RPMI7951 (cell line): ENCODE data around the gene PAPOLG. TPM values are rescaled to one million over a fixed set of nuclear protein-coding genes. Genes with fewer than 3 reads are reported as not detected.

Experiments used
- DNase-seq: peaks from one replicate; pipeline ENCODE4 v3.0.0-alpha.2; 2012; ENCODE audit warnings: low read depth
- total RNA-seq: library from RNA; depleted of rRNA; stranded (reverse); fragments of >200 nt; shearing (Covaris generic); gene quantifications from 2 replicates; pipeline ENCODE4 v1.2.3, GENCODE V29; 2014; rRNA removed

PAPOLG gene
- 14.7 and 14.8 TPM in 2 replicates for total RNA-seq

GRCh38 chr2:60756097-60757087 is at the start of gene PAPOLG:
Gene PAPOLG (plus strand): TSS chr2:60756268. CDS start chr2:60756479, 211 bp downstream.
- DNase-seq: peak; percentile 92

DNA sequence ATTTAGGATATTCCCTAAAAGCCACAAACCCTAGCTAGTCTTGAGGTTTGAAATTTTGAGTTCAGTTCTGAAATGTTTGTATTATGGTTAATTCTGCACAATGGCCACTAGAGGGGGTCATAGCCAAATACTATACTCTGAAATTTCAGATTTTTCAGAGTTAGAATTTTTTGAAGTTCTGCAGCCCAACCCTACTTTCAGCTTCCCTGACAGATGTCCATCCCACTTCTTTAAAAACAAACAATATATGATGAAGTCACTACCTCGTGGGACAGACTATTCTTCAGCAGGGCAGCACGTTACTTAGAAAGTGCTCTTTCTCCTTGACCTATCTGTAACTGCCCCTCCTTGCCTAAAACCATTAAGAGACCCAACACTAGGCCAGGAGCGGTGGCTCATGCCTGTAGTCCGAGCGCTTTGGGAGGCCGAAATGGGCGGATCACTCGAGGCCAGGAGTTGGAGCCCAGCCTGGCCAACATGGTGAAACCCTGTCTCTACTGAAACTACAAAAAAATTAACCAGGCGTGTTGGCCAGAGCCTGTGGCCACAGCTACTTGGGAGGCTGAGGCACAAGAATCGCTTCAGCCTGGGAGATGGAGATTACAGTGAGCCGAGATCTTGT is 48.2 kb upstream of the PAPOLG start:
- DNase-seq: peak; percentile 29

GRCh38 chr2:60708630-60709320 is 47.3 kb upstream of the PAPOLG start:
- no peak for DNase-seq

DNA sequence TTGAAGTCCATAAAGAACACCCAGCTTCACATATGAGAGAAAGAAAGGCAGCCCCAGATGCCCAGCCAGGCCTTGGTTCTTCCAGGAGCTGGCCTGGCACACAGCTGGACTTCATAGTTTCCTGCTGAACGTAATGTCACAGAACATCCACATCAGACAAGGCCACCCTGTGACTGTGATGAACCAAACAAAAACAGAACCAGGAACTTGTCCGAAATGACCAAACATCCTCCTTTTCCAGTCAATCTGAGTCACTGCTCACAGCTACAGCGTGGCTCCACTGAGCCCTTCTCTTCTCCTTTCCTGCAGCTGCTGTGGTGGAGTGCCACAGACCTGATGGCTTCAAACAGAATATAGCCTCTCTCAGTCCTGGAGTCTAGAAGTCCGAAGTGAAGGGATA is 45.4 kb upstream of the PAPOLG start:
- no peak for DNase-seq

GRCh38 chr2:60715561-60715960 is 40.5 kb upstream of the PAPOLG start:
- DNase-seq: no peak

DNA sequence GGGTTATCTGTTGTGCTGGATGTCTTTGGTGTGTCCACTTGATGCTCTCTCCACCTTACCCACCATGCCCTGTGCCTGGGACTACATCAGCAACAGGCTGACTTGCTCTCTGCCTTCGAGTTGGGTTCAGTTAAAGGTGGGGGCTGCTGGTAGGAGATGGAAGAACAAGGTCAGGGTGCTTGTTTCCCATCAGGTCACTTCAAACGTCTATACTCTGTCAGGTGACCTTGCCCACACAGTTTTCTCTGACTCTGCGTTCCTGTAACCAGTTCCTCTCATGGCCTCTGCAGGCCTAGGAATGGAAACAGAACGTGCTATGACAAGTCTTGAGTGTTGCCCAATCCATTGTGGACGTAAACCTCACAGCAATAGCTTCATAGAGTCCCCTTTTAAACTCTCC is 38.4 kb upstream of the PAPOLG start:
- no peak for DNase-seq

- no peak for DNase-seq
Observed at GRCh38 chr2:60719331-60719730, 36.7 kb upstream of the PAPOLG start.

- no peak for DNase-seq
Observed at GRCh38 chr2:60725466-60725865, 30.6 kb upstream of the PAPOLG start.

DNA sequence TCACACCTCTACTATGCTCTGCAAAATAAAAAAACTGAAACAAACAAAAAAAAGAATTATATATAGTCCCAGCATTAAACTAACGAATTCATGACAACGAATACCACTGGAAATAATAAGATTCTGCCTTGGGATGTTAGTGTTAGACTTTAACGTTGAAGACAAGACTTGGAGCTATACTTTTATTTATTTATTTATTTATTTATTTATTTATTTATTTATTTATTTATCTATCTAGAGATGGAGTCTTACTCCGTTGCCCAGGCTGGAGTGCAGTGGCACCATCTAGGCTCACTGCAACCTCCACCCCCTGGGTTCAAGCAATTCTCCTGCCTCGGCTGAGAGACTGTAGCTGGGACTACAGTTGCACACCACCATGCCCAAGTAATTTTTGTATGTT is 27.2 kb upstream of the PAPOLG start:
- no peak for DNase-seq

DNA sequence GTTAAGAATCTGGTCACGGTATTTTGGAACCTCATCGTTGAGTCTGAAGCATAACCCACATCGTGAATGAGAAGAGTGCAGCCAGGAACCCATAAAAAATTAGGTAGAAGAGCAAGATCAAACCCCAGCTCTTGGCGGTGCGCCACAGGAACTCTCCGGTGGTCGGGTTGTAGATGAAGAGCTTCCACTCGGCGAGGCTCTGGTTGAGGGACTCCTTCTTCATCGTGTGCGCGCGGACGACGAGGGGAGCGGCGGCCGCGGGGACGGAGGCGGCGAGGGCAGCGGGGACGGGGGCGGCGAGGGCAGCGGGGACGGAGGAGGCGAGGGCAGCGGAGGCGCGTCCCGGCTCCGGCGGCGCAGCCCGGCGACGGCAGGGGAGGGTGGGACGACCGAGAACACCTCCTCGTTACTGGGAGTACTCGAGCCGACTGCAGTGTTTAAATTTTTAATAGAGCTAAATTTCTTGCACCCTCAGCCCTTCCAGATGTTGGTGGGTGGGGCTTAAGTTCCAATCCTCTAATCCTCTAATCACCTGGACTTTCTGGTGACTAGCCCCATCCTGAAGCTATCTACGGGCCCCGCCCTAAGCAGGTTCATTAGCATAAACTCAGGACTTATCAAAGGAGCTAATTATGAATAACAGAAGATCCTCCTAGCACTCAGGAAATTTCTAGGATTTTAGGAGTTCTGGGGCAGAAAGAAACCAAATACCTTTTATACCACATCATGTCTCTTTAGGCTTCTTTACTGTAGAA is 20.4 kb upstream of the PAPOLG start:
- no peak for DNase-seq

DNA sequence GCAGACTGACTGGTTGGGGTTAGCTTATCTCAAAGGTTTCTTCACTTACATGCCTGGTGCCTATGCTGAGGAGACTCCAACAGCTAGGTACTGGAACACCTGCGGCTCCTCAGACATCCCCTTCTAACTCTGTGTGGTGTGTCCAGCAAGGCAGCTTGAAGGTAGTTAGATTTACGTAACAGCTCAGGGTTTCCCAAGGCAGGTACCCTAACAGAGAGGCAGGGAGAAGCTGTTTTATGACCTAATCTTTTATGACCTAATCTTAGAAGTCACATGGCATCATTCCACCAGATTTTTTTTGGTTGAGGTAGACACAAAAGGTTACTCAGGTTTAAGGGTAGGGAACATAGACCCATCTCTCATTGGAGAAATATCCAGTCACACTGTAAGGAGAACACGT is 17.4 kb upstream of the PAPOLG start:
- DNase-seq: no peak

GRCh38 chr2:60739156-60739555 is 16.9 kb upstream of the PAPOLG start:
- DNase-seq: no peak

GRCh38 chr2:60741576-60741975 is 14.5 kb upstream of the PAPOLG start:
- no peak for DNase-seq

GRCh38 chr2:60742419-60742818 is 13.6 kb upstream of the PAPOLG start:
- DNase-seq: no peak

GRCh38 chr2:60745330-60745729 is 10.7 kb upstream of the PAPOLG start:
- DNase-seq: no peak

GRCh38 chr2:60745761-60746160 is 10.3 kb upstream of the PAPOLG start:
- no peak for DNase-seq

- peak; percentile 52 for DNase-seq
Observed at GRCh38 chr2:60746318-60746717, 9.8 kb upstream of the PAPOLG start.

DNA sequence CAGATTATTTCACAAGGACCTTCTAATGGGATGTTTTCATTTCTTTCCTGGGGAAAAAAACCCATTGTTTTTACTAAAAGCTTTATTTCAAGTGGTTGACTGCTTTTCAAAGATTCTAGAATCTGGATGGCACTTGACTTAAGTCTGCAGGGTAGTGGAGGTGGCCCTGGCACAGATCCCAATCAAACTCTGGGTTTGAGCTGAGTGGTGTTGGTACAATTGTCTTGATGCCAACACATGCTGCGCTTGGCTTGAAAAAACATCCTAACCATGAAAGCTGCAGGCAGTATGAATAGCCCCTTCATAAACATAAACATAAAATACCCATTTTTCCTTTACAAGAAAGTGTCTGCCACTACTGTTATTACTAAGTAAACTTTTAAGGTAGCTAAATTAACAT is 3.6 kb downstream of the PAPOLG start:
- no peak for DNase-seq

GRCh38 chr2:60764736-60765534 is 8.9 kb downstream of the PAPOLG start:
- DNase-seq: peak; percentile 31

- DNase-seq: no peak
Observed at GRCh38 chr2:60766283-60766682, 10.2 kb downstream of the PAPOLG start.

GRCh38 chr2:60771508-60771907 is 15.4 kb downstream of the PAPOLG start:
- no peak for DNase-seq
